Measurements from ENCODE around the gene ACOX2.
A peak's percentile ranks its signal among the peaks of the same experiment; 100 is the strongest.

ACOX2 gene

GRCh38 chr3:58536501-58537411 is at the start of gene ACOX2:
Gene ACOX2 (minus strand): TSS chr3:58537190. CDS start chr3:58535106, 2,084 bp downstream.
- no peak for DNase-seq

- DNase-seq: no peak
Observed at GRCh38 chr3:58585994-58586393, 49.0 kb upstream of the ACOX2 start.

DNA sequence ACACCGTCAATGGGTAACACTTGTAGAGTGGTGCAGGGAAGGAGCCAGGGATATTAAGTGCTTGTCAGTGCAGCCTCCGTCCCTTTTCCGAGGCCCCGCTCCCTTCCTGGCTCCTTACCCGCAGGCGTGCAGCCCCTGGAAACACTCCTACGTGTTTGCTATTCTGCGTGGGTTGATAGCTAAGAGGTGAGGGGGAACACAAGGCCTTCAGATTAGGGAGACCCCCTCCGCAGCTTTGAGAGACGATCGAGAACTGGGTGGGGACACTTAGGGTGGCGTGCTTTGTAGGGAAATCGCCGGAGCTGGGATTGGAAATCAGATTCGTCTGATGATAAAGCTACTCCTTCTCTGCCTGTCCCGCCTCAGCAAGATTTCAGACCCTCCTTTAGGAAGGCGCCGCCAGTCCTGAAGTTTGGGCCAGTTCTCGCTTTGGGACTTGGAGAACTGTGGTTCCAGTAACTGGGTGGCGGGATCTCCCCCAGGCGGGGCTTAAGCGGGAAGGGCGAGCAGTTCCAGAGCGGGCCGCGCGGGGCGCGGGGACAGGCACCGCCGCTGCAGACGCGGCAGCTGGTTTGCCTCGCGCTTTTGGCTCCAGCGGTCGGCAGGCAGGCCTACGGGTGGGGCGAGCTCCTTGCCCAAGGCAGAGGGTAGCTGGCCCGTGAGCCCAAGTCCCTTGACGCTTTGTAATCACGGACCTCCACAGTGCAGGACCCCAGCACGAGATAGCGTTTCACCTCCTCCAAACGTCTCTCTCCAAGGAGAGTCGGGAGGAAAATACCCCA is 48.2 kb upstream of the ACOX2 start:
- DNase-seq: peak; percentile 28 to 51

DNA sequence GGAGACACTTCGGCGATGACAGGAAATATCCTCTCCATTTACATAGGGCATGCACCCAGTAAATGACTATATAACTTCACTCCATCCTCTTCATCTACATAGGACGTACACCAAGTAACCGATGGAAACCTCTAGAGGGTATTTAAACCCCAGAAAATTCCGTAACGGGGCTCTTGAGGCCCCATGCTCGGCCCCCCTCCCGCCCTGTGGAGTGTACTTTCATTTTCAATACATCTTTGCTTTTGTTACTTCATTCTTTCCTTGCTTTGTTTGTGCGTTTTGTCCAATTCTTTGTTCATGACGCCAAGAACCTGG is 47.7 kb upstream of the ACOX2 start:
- no peak for DNase-seq

GRCh38 chr3:58581328-58582091 is 44.5 kb upstream of the ACOX2 start:
- no peak for DNase-seq

DNA sequence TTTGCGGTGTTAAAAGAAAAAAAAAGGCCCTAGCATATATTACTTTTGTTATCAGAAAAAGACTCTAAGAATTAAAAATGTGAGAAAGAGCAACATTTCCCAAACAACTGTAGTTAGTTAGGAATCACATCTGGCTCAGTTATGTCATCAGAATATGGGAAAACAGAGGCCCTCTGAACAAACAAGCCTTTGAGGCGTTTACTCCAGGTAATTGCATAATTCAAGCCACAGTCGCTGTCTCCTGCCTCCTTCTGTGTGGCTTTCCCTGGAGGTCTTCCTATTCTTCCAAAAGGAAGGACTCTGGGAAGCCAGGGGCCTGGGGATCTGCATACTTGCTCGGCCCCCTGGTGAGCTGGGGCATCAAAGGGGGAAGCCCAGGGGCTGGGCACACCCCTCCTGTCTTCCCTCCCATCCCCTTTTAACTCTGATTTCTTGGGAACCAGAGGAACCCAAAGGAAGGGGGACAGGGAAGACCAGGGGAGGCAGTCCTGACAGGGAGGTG is 43.9 kb upstream of the ACOX2 start:
- no peak for DNase-seq

DNA sequence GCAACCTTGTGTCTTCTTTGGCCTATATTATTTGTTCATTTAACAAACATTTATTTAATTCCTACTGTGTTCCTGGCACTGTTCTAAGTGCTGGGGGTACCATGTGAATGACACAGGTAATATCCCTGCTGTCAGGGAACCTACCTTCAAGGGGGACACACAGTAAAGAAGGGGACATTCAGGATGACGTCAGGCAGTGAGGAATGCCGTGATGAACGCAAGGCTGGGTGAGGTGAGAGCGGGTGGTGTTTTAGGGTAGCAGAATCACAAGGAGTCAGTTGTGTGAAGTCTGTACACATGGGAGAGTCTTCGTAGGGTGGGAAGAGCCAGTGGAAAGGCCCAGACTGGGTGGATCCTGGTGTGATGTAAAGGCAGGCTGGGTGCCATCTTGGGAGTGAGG is 41.9 kb upstream of the ACOX2 start:
- DNase-seq: no peak

GRCh38 chr3:58577269-58577821 is 40.4 kb upstream of the ACOX2 start, which contains the start of gene FAM107A:
Gene FAM107A (minus strand): TSS chr3:58577391. CDS start chr3:58569860, 7,531 bp downstream.
- no peak for DNase-seq

- DNase-seq: no peak
Observed at GRCh38 chr3:58576716-58577115, 39.7 kb upstream of the ACOX2 start.

DNA sequence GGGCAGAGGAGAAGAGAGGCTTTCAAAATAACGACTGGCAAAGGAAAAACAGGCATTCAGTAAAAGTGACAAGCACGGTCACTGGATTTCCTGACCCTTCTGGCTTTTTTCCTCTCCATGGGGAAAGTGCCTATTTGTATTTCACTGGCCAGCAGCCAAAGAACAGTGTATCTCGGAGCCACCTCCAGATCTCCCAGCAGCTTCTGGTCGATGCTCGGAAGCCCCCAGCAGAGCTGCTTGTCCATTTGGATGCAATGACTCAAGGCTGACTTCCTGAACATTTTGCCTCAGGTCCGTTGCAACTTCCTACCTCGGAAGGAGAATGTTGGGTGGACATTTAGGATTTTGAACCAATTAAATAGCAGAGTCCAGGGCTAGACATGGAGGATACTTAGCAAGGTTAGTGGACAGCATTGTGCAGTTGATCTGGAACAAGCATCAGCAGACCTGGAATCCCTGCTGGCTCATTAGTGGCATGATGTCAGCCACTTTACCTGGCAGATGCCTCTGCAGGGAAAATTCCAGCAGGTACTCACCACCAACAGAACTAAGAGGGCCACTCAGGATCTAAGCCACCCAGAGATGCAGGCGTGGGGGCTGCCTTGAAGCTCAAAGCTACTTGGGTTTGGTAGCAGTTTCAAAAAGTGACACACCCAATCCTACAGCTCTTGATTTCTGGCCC is 39.1 kb upstream of the ACOX2 start:
- DNase-seq: no peak

DNA sequence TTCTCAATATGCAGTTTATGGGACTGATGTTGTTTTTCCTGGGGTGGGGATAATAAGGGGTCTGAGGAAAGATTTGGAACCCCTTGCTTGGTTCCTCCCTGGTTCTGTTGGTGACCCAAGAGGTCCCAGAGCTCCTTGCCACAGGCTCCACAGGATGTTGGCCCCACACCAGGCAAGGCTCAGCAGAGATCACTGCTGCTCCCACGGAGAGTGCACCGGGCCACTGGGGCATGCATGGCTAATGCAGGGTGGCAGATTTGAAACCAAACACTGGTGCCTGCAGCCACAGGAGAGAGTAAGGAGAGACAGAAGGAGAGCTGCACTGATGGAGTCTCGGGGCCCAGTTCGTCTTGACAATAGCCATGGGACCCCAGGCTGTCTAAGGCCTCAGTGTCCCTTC is 37.7 kb upstream of the ACOX2 start:
- DNase-seq: no peak

GRCh38 chr3:58574106-58574505 is 37.1 kb upstream of the ACOX2 start:
- no peak for DNase-seq

DNA sequence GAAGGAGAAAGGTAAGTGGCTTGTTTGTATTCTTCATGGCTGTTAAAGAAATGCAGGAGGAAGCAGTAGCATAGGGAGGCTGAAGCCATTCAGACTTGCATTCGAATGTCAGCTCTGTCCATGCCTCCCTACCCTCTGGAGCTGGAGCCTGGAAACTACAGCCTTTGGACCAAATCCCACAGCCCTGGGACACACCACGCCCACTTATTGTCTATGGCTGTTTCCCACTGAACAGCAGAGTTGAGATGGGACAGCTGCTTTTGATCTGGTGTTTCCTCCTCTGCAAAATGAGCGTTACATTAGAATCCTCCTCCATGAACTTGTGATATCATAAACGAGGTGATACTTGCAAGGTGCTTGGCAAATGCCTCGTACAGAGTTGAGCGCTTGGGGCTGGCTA is 36.6 kb upstream of the ACOX2 start:
- DNase-seq: no peak

DNA sequence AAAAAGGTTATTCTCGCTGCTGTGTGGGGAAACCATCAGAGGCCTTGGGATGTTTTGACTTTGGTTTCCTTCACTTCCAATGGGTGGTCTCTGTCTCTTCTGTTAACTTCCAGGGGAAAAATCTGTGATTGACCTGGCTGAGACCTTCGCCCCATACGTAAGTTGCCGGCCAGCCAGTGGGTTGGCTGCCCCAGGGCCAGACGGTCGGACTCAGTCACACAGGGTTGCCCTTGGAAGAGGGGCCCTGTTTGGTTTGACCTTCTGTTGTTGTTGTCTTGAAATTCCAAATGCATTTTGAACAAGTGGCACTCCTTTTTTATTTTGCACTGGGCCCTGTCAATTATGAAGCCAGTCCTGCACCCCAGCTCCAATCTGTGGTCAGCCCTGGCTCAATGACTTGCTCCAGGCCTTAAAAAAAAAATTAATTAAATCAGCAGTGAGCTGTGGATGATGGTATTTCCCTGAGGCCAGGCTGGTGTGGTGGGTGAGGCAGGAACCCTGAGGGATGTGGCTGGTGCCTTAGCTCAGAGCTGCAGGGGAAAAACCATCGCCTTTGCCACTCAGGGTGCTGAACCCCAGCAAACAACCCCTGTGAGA is 35.7 kb upstream of the ACOX2 start:
- no peak for DNase-seq

DNA sequence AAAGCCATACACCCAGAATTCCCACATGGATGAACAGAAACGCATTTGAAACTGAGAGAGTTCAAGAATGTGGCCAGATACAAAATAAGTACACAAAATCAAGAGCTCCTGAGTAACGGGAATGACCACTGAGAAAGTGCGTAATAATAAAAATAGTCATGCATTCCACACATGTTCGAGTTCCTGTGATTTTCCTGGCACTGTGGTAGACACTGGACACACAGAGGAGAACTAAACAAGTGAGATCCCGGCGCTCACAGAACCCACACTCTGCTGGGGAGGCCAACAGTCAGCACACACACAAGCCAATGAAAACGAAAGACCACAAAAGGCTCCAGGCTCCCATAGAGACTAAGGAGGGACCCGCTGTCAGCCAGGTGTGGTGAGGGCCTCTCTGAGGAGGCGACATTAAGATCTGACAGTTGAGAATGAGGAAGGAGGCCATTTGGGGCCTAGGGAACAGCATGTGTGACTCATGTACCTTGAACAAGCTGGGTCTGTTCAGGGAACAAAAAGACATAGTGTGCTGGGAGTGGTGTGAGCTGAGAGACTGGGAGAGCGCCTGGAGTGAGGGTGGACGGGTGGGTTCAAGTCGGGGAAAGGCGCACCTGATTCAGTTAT is 35.1 kb upstream of the ACOX2 start:
- DNase-seq: no peak

DNA sequence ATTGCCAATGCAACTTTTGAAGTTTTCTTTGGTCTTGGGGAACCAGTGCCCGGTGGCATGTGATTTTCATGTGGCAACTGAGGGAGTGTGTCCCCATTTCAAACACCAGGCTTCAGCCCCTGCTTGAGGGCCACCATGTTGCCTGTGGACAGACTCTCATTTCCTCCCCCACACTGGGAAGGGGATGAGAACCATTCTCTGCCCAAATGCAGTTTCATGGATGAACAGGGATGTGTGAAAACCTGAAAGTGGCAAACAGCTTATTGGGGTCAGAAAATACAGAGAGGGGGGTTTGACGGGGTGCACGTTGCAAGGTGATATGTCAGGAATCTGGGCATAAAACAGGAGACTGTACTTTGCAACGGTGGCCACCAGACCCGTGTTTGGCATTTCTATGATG is 33.9 kb upstream of the ACOX2 start:
- DNase-seq: no peak

- no peak for DNase-seq
Observed at GRCh38 chr3:58569287-58570001, 32.5 kb upstream of the ACOX2 start.

DNA sequence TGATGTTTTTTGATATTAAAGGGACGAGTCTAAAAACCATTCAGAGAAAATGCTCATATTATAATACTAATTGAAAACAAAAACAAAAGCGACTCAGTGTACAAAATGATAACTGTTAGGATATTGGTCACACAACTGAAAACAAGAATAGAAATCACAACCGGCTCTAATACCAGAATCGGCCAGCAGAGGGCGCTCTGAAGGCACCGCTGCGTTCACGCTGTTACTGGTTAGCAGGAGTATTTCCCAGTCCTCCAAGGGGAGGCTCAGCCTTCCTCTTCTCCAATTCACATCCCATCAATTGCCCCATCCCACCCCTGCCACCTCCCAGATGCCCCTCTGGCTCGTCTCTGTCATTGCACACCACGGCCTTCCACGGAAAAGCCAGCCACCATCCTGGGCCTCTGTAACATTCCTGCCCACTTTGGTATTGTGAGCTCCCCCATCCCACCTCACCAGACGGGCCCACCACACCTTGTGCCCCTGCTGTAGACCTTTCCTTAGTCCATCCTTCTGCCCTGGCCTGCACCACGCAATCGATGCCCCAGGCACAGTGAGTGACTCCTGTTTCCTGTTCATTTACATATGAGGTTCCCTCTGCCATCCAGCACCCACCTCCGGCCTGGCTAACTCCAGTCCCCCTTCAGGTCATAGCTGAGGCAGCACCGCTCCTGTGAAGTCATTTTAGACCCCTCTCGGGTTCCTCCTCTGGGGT is 31.7 kb upstream of the ACOX2 start:
- peak in 1 of 2 experiments; percentile 30 for DNase-seq

DNA sequence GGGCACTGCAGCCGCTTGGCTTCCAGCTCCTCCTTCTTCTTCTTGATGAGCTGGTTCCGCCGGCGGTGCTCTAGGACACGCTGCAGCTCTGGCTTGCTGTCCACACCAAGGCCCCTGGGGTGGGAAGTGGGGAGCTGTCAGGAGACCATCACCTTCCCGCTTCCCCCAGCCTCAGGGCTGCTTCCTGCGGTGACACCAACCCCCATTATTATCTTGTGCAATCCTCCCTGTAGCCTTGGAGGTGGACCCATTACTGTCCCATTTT is 30.2 kb upstream of the ACOX2 start:
- DNase-seq: no peak
